HG03439 (cell line): ENCODE measurements around the gene CDC45.

Experiments
- ATAC-seq: cut with Tn5 transposase; IDR thresholded peaks from one replicate; pipeline ENCODE4 v1.9.1; 2021; ENCODE audit warnings: mild to moderate bottlenecking, moderate library complexity; ENCODE audit not compliant: unreplicated experiment

Gene CDC45

DNA sequence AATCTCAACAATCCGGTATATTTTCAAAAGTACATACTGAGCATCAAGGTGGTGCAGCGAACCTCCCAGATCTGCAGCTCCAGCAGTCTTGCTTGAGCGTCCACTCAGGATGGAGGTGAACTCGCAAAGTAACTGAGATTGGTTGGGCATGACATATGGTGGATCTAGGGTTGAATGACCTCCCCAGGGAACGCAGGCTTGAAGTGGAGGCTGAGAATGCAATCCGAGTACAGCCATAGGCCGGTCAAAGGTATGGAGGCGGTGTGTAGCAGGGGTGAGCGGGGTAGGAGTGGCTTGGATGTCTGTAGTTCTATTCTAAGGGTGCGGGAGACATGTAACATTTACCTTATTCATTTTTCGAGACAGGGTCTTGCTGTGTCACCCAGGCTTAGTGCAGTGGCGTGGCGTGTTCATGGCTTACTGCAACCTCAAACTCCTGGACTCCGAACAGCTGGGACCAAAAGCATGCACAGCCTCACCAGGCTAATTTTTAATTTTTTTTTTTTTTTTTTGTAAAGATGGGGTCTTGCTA lies 31.6 kb upstream of the CDC45 start:
- no peak for ATAC-seq

DNA sequence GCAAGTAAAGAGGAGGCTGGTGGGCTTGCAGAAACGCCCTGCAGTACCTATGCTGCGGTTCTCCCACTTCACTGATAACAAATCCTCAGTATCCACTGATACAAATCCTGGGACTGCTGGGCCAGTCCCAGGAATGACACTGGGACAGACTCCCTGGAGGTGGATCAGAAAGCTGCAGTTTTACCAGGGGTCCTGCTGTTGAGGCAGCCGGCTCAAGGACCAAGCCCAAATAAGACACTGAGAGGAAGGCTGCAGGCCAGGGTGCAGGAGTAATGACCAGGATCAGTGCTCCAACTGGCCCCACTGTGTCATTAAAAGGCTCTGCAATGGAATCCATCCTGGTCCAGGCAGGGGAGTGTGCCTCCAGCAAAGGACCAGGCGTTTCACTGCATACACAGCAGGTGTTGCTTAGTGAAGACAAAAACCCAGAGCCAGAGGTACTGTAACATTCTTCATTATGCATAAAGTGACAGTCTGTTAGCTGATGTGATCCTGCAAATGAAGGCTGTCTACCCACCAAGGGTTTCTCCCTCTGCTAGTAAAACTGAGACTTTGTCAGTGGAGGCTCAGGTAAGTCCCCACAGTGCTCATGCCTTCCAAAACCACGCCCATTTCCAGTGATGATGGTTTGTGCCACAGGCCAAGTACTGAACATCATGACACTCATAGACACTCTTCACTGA lies 30.8 kb upstream of the CDC45 start:
- ATAC-seq: no peak

DNA sequence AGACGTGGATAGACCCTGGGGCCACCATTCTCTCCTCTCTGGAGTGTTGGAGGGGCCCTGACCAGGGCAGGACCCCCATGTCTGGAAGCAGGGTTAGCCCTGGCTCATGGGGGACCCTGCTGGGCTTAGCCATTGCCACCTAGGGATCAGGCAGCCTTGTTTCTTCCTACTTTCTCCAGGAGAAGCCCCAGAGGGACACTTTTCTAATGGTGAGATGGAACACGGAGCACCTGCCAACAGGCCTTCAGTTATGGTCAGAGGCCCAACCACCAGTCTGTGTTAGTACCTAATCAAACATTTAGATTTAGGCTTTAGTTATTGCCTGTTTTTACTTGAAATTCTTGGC lies 30.3 kb upstream of the CDC45 start:
- ATAC-seq: no peak

DNA sequence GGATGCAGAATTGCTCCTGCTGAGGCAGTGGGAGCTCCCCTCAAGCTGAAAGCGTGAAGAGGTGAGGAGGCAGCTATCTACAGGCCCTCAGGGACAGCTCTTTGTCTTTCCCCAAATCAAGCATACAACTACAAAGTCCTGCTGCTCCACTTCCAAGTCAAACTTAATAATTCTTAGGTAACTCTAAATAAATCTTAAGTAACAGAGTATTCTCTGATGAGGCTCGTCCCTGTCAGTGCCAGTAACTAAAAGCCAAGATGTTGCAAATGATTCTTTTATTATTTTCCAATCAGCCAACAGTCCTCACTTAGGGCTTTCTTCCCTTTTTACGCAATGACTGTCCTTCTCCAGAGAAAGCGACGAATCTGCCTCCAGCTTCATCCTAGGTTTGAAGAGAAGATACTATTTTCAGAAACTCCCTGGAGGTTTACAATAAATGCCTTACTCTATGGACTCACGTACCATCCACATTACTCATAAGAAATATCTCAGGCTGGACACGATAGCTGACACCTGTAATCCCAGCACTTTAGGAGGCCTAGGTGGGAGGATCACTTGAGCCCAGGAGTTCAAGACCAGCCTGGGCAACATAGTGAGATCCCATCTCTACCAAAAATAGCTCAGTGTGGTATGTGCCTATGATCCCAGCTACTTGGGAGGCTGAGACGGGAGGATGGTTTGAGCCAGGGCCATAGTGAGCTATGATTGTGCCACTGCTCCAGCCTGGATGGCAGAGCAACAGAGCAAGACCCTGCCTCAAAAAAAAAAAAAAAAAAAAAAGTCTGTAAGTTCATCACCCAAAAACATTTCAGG lies 29.2 kb upstream of the CDC45 start:
- no peak for ATAC-seq

DNA sequence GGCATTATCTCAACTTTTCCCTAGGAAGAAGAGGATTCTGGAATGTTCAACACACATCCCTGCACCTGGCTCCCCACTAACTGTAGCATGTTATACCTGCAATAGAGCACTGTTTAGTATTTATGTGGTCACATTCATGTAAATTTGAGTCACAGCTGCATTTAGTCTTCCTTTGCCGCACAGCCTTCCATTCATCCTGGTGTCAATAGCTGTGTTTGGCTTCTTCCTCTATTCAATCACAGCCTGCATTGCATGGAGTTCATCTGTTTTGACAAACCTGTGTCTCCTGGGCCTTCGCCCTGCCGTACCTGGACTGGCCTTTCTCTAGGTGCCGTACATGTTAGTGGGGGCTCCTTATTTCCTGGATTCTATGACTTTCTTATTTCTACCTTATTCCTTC lies 28.1 kb upstream of the CDC45 start:
- ATAC-seq: no peak

DNA sequence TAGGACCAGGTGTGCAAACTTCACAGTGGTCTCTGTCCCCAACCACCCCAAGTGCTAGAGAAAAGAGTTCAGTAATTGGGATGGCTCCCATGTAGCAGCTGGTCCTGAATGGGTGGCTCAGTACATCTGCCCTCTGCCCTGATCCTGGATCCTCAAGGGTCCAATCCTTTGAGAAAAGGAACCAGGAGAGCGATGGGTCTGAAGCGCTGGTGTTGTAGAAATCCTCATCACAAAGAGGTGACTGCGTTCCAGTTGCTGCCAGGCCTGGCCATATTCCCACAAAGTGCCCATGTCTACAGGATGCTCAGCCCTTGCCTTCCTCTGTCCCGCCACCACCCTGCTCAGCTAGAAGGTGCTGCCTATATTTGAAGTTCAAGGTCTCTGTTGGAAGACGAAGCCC lies 26.0 kb upstream of the CDC45 start:
- no peak for ATAC-seq

DNA sequence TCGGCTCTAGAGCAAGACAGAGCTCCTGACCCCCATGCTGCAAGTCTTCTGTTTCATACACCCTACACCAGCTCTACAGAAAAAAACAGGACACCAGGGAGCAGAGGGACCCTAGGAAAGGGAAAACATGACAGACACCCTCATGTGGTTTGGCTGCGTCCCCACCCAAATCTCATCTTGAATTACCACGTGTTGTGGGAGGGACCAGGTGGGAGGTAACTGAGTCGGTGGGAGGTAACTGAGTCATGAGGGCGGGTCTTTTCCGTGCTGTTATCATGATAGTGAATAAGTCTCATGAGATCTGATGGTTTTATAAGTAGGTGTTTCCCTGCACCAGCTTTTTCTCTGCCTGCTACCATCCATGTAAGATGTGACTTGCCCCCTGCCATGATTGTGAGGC lies 25.6 kb upstream of the CDC45 start:
- no peak for ATAC-seq

DNA sequence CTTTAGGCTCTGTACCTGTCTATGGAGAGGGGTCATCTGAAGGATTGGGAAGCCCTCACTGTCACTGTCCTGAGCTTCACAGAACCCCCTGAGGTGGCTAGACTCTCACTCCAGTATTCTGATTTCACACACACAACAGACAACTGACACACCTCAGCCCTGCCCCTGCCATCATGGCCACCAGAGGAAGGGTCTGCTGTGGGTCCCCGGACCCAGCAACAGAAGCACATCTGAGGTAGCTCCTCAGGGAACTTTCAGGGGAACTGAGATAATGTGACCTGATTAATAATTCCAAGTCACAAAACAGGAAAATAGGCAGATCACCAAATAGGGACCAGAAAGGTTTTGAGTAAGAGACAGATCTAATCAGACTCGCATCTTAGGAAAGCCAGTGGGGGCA lies 24.7 kb upstream of the CDC45 start:
- ATAC-seq: no peak

DNA sequence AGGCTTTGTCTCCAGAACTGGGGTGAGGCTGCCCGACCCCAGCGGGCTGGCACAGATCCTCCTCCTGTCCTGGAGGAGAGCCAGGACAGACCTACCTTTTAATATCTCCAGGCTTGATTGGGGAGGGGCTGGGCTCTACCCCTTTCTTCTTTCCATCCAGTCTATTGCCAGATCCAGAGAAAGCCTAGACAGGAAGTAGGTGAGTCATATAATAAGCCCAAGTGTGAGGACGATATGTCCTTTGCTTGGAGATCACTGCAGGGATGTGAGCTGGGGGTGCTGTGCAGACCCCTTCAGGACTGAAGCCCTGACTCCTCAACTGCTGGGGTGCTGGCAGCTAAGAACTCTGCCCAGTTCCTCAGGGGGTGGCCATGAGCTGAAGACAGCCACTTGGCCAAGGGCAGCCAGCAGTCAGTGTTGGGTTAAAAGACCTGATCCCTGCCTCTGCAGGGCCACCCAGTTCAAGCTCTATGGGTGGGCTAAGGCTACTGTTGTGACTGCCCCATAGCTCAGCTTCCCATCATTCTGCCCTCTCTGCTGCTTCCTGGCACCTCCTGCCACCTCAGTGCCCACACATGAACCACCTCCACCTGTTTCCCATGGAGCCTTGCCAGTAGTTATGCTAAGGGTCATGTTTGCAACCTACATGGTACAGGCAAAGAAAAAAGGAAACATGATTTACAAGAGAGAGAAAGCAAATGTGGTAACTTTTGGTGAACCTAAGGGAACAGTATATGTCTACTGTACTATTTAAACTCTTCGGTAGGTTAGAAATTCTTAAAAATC lies 23.9 kb upstream of the CDC45 start:
- no peak for ATAC-seq

DNA sequence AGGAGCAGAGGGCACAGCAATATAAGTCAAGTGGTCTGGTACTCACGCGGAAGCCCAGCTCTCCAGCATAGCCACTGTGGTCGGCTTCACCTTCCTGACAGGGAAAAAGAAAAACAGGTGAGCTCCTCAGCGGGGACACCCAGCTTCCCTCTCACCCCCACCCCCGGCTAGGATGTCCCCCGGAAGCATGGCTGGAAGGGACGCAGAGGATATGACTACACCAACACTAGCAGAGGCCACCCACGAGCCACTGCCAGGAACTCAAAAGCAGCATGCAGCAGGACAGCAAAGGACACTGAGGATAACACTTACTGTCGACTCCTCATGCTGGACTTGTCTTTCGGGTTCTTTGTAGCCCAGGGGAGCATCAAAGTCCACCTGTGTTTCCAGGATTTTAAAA lies 23.2 kb upstream of the CDC45 start:
- no peak for ATAC-seq

DNA sequence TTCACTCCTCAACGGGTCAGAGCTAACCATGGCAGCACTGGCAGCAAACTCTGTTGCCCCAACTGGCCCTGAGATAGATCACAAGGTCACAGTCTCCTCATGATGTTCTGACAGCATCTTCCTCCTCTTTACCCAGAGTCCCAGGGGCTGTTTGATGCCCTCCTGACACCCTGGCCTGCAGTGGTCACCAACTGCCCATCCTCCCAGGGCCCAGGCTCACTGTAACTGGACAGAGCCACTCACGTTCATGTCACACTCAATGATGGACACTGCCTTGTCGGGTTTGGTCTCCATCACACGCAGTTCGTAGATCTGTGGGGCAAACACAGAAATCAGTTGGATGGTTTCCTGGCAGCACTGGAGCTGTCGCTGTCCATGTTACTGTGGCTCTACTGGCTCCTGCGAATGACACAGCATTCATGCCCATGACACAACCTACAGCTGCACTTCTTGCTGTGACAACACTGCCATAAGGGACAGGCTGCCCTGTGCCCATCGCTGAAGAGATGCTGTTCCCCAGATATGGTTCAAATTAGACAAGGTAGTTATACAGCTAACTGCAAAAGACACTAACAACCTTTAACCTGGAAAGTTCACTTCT lies 21.8 kb upstream of the CDC45 start:
- ATAC-seq: no peak

DNA sequence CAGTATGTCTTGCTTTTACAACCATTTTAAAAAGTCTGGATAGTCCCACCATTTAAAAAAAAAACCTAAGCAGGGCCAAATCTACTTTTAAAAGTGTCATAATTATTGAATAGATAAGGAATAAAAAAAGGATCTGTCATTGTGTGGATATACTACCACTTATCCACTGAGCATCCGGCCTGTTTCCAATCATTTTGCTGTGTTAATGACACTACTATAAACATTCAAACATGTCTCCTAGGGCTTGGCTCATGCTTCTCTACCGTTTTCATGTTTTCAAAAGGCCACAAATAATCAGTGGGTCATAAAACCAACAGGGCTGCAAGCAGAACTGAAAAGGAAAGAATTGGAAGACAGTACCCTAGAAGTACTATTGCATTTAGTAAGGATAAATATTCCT lies 19.7 kb upstream of the CDC45 start:
- ATAC-seq: no peak

DNA sequence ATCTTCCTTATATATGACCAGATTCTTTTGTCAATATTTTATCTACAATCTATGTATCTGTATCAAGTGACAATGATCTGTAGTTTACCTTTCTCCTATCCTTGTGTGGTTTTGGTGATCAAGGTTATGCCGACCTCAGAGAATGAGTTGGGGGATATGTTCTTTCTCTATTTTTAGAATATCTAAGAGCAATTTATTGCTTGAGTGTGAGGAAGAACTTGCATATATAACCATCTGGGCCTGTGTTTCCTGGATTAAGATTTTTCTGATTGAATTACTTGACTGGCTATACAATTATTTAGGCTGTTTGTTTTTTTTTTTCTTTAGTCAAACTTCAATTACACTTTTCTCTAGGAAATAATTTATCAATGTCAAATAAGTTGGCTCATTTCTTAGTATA lies 18.2 kb upstream of the CDC45 start:
- ATAC-seq: no peak

DNA sequence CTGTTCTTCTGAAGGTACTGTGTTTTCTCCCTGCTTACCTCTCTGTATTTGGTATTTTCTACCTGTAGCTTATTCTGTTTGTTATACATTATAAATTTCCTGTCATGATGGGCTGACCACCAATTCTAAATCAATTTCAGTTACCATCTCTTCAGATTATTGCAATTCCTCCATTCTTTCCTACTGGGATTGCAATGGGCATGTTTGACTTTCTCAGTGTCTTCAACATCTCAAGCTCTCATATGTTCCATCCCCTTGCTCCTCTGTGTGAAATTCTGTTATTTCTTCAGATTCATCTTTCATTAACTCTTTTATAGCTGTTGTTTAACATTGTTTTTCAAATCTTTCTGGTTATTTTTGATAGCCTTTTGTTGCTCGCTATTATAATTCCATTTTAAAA lies 16.7 kb upstream of the CDC45 start:
- ATAC-seq: no peak

DNA sequence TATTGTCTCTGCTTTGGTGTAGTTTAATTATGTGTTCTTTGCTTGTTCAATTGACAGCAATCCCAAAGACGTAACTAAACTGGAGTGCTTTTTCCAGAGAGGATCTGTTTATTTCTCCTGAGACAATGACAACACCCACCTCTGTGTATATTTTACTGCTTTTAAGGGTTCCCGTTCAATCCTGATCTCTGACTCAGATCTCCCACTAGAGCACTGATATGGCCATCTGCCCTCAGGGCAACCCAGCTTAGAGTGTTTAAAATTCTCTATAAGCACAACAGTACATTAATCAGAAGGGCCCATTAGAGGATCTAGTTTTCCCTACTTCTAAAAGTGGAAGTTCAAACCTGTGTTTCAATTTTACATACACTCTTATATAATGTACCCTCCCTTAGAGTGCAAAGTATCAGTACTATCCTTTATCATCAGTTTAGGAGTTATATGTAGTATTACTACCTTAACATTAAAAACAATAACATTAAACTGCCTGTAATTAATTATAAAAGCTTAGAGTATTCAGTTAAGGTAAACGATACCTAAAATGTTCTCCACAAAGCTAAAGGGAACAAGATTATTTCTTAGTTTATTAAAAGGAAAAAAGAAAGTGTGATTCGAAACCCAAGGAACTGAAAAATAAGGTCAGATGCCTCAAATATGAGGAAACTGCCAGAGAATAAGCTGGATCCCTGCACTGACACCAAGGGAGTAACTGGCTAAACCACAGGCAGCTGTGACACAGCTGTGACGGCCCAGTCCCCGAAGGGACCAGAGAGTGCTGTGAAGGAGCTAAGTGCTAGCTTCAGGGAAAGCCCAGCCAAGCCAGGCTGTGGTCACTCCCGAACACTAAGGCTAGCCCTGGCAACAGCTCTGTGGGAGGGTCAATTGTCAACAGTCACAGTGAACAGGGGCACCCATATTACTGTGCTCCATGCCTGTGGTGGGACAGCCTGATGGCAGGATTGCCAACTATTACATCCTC lies 15.9 kb upstream of the CDC45 start:
- ATAC-seq: no peak

DNA sequence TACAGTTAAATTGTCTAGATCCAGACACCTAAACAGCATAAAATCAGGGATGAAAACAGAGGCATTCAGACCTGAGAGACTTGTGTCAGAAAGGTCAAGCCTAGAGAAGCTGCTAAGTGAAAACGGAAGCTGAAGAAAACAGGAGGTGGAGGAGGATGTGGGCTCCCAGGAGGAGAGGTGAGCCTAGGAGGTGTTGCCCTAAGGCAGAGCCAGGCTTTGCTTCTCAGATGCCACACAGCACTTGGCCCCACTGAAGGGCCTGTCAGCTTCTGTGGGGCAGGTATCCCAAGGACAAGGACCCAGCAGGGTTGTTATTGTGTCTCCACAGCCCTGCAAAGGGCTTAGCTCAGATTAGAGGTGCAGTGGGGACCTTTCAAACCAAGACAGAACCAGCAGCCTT lies 15.2 kb upstream of the CDC45 start:
- no peak for ATAC-seq

DNA sequence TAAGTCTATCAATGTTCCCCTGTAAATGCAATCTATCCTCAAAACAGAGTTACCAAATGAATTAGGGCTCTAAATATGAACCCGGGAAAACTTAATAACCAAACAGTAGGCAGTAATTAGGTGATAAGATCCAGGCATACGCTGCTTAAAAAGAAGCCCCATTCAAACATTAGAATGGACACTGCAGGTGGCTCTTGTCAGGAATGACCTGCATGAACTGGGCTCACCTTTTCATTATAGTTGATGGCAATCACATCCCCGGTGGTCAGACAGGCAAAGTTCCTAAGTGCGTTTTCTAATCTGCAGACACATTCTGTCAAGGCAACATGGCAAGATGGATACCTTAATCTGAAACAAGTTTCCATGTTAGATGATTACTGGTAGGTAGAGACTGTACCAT lies 14.7 kb upstream of the CDC45 start:
- no peak for ATAC-seq

DNA sequence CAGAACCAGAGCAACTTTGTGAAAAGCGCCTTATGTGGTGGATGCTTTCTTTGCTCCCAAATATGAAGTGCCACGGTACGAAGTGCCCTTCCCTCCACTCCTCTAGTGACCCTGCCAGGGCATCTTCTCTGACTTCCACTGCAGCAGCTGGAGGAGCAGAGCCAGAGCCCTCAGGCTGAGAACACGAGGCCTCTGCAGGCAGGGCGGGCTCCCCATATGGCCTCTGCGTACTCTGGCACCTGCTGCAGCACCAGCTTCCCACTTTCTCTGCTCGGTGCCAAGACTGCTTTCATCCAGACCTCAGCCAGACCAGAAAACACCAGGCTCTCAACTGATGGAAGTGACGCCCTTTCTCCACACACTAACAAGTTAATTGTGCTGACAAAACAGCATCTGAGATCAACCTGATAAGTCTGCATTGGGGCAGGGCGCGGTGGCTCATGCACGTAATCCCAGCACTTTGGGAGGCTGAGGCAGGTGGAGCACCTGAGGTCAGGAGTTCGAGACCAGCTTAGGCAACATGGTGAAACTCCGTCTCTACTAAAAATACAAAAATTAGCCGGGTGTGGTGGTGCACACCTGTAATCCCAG lies 13.5 kb upstream of the CDC45 start:
- no peak for ATAC-seq

DNA sequence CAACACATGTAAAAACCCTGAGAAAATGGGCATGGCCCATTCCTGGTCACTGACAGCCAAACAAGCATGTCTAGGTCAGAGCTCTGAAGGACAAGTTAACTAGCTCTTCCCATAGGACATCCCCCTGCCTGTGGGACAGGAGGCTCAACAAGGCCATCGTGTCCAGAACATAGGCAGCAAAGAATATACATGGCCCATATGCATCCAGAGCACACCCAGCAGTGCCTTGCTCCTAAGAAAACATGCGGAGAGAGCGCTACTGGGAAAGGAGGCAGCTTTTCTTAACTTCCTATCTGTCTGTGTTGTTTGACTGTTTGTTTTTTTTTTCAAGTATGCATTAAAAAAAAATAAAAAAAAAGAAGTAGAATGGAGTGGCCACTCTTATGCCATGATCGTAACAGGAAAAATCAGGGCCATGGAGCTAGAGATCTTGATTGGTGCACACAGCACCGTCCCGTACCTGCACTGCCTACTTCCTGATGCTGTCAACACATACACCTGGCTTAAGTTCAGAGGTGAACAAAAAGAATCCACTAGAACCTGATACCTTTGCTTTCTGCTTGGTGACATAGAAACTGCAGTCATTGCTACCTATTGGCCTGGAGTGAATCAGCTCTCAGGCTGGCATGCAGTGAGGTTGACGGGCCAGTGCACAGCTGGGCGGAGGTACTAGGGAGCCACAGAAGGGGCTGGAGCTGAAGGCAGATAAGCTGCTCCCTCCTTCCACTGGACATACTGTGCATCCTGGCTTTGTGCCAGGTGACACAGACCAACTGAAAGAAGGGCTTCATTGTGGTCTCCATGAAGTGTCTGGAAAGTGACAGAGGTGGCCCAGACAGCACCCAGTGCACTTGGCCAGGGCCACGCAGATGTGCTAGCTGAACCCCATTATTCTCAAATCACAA lies 12.6 kb upstream of the CDC45 start:
- ATAC-seq: no peak
